Endothelial cell of umbilical vein (primary cell): ENCODE data around the gene GOLGA8M. TPM values are rescaled to one million over a fixed set of nuclear protein-coding genes. Genes with fewer than 3 reads are reported as not detected.

ENCODE experiments used
- BruUV-seq: library from RNA; stranded (reverse); fragments of 400-500 nt; replicated peaks from 2 replicates; lab custom pipeline; 2021; lab: Mats Ljungman, UMichigan
- CTCF ChIA-PET: fragments of 300-600, 350-600 bp; sonication (Branson Sonifier 250); formaldehyde crosslinking; loops from one replicate; lab custom pipeline; 2021; ENCODE audit warnings: antibody characterized with exemption, inconsistent platforms; lab: Charles Lee
- POLR2A ChIA-PET: fragments of 300-600, 350-600 bp; sonication (Branson Sonifier 250); formaldehyde crosslinking; loops from one replicate; lab custom pipeline; 2021; ENCODE audit warnings: antibody characterized with exemption, inconsistent platforms; lab: Charles Lee
- DNase-seq: peaks from one replicate; pipeline ENCODE4 v3.0.0-alpha.2; 2011; ENCODE audit warnings: low read depth, low spot score
- FAIRE-seq: peaks from 2 replicates; lab custom pipeline; 2011; peaks lifted over from hg19 to GRCh38; lab: Jason Lieb, UNC
- H2AFZ ChIP-seq: 2 replicates; pipeline ENCODE4 v1.6.0; 2012; ENCODE audit warnings: low read depth, low read length, control low read depth, inconsistent platforms
- H3K27ac ChIP-seq: 2 replicates; pipeline ENCODE4 v1.5.1; 2011; ENCODE audit warnings: low read depth, mild to moderate bottlenecking, control low read depth, low read length, moderate library complexity; ENCODE audit not compliant: insufficient read depth
- H3K27me3 ChIP-seq, 2 experiments: 2 replicates each; pipeline versions ENCODE4 v1.6.0 to v1.6.1; 2011; ENCODE audit warnings: low read length in 2 of 2, mixed read lengths in 1 of 2; ENCODE audit not compliant: control insufficient read depth in 2 of 2, insufficient read depth in 2 of 2
- H3K36me3 ChIP-seq, 2 experiments: 2 replicates in 1 of 2; 3 replicates in 1 of 2; pipeline ENCODE4 v1.5.1; 2011; ENCODE audit warnings: low read length in 2 of 2, mild to moderate bottlenecking in 1 of 2, moderate library complexity in 1 of 2; ENCODE audit not compliant: control insufficient read depth in 2 of 2, insufficient read depth in 2 of 2; ENCODE audit errors: extremely low read depth in 1 of 2
- H3K4me1 ChIP-seq: 3 replicates; pipeline ENCODE4 v1.5.1; 2011; ENCODE audit warnings: mild to moderate bottlenecking, low read length; ENCODE audit not compliant: control insufficient read depth, insufficient read depth; ENCODE audit errors: extremely low read depth
- H3K4me2 ChIP-seq: 2 replicates; pipeline ENCODE4 v1.6.1; 2011; ENCODE audit warnings: low read length, control low read depth, mixed read lengths; ENCODE audit not compliant: insufficient read depth
- H3K4me3 ChIP-seq, 3 experiments: fragments of 200-600 bp in 1 of 3; sonication (generic), shearing (Covaris generic) in 1 of 3; replicated peaks in 1 of 3; 2 replicates each; pipeline ENCODE4 v1.5.1; 2011 to 2016; ENCODE audit warnings: control low read depth in 3 of 3, low read length in 3 of 3, mild to moderate bottlenecking in 2 of 3, inconsistent platforms in 1 of 3, low read depth in 1 of 3, moderate library complexity in 1 of 3; ENCODE audit not compliant: insufficient read depth in 1 of 3
- H3K79me2 ChIP-seq: 2 replicates; pipeline ENCODE4 v1.6.0; 2012; ENCODE audit warnings: low read length, inconsistent platforms; ENCODE audit not compliant: control insufficient read depth, insufficient read depth
- H3K9ac ChIP-seq: replicated peaks from 2 replicates; pipeline ENCODE3; 2011; ENCODE audit warnings: low read length, control low read depth; ENCODE audit not compliant: insufficient read depth; ENCODE audit errors: extremely low read depth
- H3K9me1 ChIP-seq: replicated peaks from 3 replicates; pipeline ENCODE4 v1.6.0; 2011; ENCODE audit warnings: mild to moderate bottlenecking, low read length; ENCODE audit not compliant: control insufficient read depth, insufficient read depth; ENCODE audit errors: extremely low read depth
- H3K9me3 ChIP-seq: replicated peaks from 2 replicates; pipeline ENCODE4 v1.5.1; 2012; ENCODE audit warnings: low read length, inconsistent platforms; ENCODE audit not compliant: control insufficient read depth, insufficient read depth
- H4K20me1 ChIP-seq: replicated peaks from 2 replicates; pipeline ENCODE3; 2011; ENCODE audit warnings: mild to moderate bottlenecking, low read length; ENCODE audit not compliant: control insufficient read depth, insufficient read depth; ENCODE audit errors: extremely low read depth
- CTCF ChIP-seq, 2 donors: IDR thresholded peaks; 1 replicate in 1 of 2; 2 replicates in 1 of 2; pipeline ENCODE4 v1.5.1; 2011; ENCODE audit warnings: low read length in 2 of 2, mild to moderate bottlenecking in 2 of 2, moderate library complexity in 2 of 2, control low read depth in 1 of 2, inconsistent platforms in 1 of 2, low read depth in 1 of 2; ENCODE audit not compliant: insufficient read depth in 1 of 2; ENCODE audit errors: extremely low read depth in 1 of 2
- EZH2 ChIP-seq: IDR thresholded peaks from 2 replicates; pipeline ENCODE4 v1.6.1; 2012; ENCODE audit warnings: borderline replicate concordance, low read depth, mild to moderate bottlenecking, moderate library complexity, low read length, inconsistent platforms; ENCODE audit not compliant: severe bottlenecking
- FOS ChIP-seq: IDR thresholded peaks from 2 replicates; pipeline ENCODE4 v1.6.1; 2011; ENCODE audit warnings: mild to moderate bottlenecking, low read length, moderate library complexity, borderline replicate concordance; ENCODE audit not compliant: insufficient read depth
- GATA2 ChIP-seq: IDR thresholded peaks from 2 replicates; pipeline ENCODE4 v1.7.0; 2011; ENCODE audit warnings: low read depth, mild to moderate bottlenecking, moderate library complexity, mixed read lengths, low read length; ENCODE audit not compliant: insufficient read length, insufficient read depth
- JUN ChIP-seq: IDR thresholded peaks from 2 replicates; pipeline ENCODE4 v1.6.1; 2011; ENCODE audit warnings: borderline replicate concordance, low read depth; ENCODE audit not compliant: insufficient read length, insufficient read depth
- MAX ChIP-seq: IDR thresholded peaks from 2 replicates; pipeline ENCODE4 v1.6.1; 2011; ENCODE audit not compliant: insufficient read depth, insufficient read length
- POLR2A ChIP-seq: IDR thresholded peaks from 2 replicates; pipeline ENCODE4 v1.6.1; 2012; ENCODE audit warnings: low read depth, mild to moderate bottlenecking, control low read depth, low read length
- POLR2AphosphoS5 ChIP-seq: IDR thresholded peaks from 2 replicates; pipeline ENCODE4 v1.6.1; 2012; ENCODE audit warnings: low read depth, mild to moderate bottlenecking, control low read depth, low read length, moderate library complexity; ENCODE audit not compliant: insufficient read depth
- dilution Hi-C: fragments of 300-500 bp; cut with MboI; formaldehyde crosslinking; loops from one replicate; pipeline ENCODE4 v1.15.0; 2019; ENCODE audit warnings: low sequenced_read_pairs; ENCODE audit not compliant: extremely low pct_ligation_motif_present
- intact Hi-C: fragments of 100-400 bp; cut with micrococcal nuclease; formaldehyde crosslinking; loops from one replicate; pipeline ENCODE4 v1.10.0; 2022
- polyA plus RNA-seq, 4 experiments: library from polyadenylated mRNA; depleted of rRNA in 3 of 4; stranded (reverse) in 3 of 4; unstranded in 1 of 4; fragments of >200 nt; gene quantifications; 2 replicates each; pipeline versions ENCODE4 v1.2.1 to v1.2.3, GENCODE V29; 2011 to 2012; ENCODE audit warnings: missing spikeins in 1 of 4
- total RNA-seq: library from RNA; stranded (reverse); gene quantifications from 2 replicates; pipeline ENCODE4 v1.2.3, GENCODE V29; 2021

GOLGA8M gene
- total and polyA plus RNA-seq, 2 donors (not counting 3 experiments of a cell fraction or from before 2014, with no cell fraction given), result 0.26 to 1.6 TPM

DNA sequence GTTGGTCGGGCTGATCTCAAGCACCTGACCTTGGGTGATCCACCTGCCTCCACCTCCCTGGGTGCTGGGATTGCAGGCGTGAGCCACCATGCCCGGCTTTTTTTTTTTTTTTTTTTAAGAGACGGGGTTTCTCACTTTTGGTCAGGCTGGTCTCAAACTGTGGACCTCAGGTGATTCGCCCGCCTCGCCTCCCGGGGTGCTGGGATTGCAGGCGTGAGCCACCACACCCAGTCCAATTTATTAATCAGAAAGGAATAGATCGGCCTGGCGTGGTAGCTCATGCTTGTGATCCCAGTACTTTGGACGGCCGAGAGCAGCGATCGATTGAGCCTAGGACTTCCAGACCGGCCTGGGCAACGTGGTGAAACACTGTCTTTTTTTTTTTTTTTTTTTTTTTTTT, 13.9 kb upstream of the GOLGA8M start:
- H3K36me3 ChIP-seq, result no peaks in the 10 kb centered on the region
- H2AFZ ChIP-seq, result no peak overlapping the region
- H3K4me1 ChIP-seq, result peaks cover 4% of the 10 kb centered on the region
- no peak for FAIRE-seq
- H3K4me2 ChIP-seq, result no peak overlapping the region
- POLR2A ChIA-PET, result interaction anchor here (0.7 kb wide), 1 partner anchor 13 kb away, joined by 4 read pairs; no protein-coding TSS in a partner anchor
- no peaks in the 10 kb centered on the region for H3K27me3 ChIP-seq
- BruUV-seq, result no TSS peak
- H3K79me2 ChIP-seq, result no peaks in the 10 kb centered on the region
- no peaks in the 10 kb centered on the region for H4K20me1 ChIP-seq
- H3K9me1 ChIP-seq, result no peaks in the 10 kb centered on the region
- no peak for TF ChIP-seq FOS
- no peak for TF ChIP-seq GATA2
- TF ChIP-seq CTCF (IDR thresholded peaks at IDR 0.05; ENCODE audit: extremely low read depth in 1 of 2, insufficient read depth in 1 of 2, low read depth in 1 of 2, low read length in 2 of 2), result no peak
- no peak for TF ChIP-seq MAX
- no peak for TF ChIP-seq JUN
- TF ChIP-seq EZH2, result no peak
- no peak for TF ChIP-seq POLR2AphosphoS5
- TF ChIP-seq POLR2A, result no peak
- dilution Hi-C loops, result no loop called here
- no peak overlapping the region for H3K27ac ChIP-seq
- CTCF ChIA-PET, result no interaction called here
- intact Hi-C loops, result no loop called here
- no peaks in the 10 kb centered on the region for H3K9me3 ChIP-seq
- no peak for DNase-seq
- H3K4me3 ChIP-seq, result no peak overlapping the region
- no peak overlapping the region for H3K9ac ChIP-seq
